ENCODE measurements around the gene PDE8A.

DNA sequence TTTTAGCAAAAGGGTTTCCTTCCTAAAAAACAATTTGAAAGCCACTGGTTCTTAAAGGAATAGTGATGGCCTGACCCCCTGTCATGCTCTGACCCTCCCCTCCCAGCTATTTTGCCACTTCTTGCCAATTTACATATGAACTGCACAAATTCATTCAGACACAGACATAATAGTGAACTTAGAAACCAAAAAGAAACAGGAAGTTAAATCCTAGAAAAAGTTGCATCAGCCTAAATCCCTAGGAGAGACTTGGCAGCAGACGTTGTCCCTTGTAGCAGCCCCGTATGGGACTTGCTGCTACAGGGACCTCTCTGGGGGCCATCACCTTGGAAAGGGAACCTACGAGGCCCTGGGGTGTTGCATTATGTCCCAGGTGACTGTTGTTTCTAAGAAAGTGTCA, 14.3 kb upstream of the PDE8A start:
- TF ChIP-seq, protein P1, sequence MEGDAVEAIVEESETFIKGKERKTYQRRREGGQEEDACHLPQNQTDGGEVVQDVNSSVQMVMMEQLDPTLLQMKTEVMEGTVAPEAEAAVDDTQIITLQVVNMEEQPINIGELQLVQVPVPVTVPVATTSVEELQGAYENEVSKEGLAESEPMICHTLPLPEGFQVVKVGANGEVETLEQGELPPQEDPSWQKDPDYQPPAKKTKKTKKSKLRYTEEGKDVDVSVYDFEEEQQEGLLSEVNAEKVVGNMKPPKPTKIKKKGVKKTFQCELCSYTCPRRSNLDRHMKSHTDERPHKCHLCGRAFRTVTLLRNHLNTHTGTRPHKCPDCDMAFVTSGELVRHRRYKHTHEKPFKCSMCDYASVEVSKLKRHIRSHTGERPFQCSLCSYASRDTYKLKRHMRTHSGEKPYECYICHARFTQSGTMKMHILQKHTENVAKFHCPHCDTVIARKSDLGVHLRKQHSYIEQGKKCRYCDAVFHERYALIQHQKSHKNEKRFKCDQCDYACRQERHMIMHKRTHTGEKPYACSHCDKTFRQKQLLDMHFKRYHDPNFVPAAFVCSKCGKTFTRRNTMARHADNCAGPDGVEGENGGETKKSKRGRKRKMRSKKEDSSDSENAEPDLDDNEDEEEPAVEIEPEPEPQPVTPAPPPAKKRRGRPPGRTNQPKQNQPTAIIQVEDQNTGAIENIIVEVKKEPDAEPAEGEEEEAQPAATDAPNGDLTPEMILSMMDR (conservative IDR thresholded peaks at IDR 0.05): no peak
- TF ChIP-seq ZFX (IDR thresholded peaks at IDR 0.05): no peak

Data from C4-2B (cell line).